Keratinocyte (primary cell): ENCODE data around the gene IGF1R.

Source experiments
- EZH2 ChIP-seq: IDR thresholded peaks from one replicate; pipeline ENCODE4 v1.6.1; 2012; ENCODE audit warnings: inconsistent platforms, mild to moderate bottlenecking, low read length, moderate library complexity
- TF ChIP-seq, protein P1 (sequence below), 3 experiments: IDR thresholded peaks in 1 of 3; conservative IDR thresholded peaks in 1 of 3; optimal IDR thresholded peaks in 1 of 3; 2 replicates in 2 of 3; 3 replicates in 1 of 3; pipeline versions ENCODE3 to v1.5.1; 2011; ENCODE audit warnings: low read length in 3 of 3, mild to moderate bottlenecking in 3 of 3, moderate library complexity in 2 of 3, control low read depth in 1 of 3, inconsistent platforms in 1 of 3; ENCODE audit not compliant: insufficient read depth in 2 of 3; ENCODE audit errors: extremely low read depth in 1 of 3

DNA sequence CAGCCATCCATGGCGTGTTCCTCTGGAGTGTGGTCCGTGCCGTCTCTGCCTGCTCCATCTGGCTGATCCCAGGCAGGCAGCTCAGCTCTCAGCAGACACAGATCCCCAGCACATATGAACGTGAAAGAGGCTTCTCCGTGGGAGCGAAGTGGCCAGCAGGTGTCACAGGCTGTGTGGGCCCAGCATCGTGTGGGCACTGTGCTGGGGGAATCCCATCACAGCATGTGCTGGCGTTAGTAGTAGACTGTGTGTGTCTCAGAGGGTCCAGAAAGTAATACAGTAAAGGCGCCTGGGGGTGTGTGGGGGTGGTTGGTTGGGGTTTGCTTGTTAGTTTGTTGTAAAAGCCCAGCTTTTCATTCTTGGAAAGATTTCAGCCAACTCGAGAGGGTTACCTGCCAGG lies 147.6 kb downstream of the IGF1R start:
- TF ChIP-seq, protein P1, sequence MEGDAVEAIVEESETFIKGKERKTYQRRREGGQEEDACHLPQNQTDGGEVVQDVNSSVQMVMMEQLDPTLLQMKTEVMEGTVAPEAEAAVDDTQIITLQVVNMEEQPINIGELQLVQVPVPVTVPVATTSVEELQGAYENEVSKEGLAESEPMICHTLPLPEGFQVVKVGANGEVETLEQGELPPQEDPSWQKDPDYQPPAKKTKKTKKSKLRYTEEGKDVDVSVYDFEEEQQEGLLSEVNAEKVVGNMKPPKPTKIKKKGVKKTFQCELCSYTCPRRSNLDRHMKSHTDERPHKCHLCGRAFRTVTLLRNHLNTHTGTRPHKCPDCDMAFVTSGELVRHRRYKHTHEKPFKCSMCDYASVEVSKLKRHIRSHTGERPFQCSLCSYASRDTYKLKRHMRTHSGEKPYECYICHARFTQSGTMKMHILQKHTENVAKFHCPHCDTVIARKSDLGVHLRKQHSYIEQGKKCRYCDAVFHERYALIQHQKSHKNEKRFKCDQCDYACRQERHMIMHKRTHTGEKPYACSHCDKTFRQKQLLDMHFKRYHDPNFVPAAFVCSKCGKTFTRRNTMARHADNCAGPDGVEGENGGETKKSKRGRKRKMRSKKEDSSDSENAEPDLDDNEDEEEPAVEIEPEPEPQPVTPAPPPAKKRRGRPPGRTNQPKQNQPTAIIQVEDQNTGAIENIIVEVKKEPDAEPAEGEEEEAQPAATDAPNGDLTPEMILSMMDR (optimal IDR thresholded peaks at IDR 0.05 in 1 of 3, IDR thresholded peaks at IDR 0.05 in 1 of 3, conservative IDR thresholded peaks at IDR 0.05 in 1 of 3; ENCODE audit: extremely low read depth in 1 of 3, insufficient read depth in 2 of 3, low read length in 3 of 3) = no peak
- no peak for TF ChIP-seq EZH2
